GM10266 (cell line): ENCODE results near the gene LRRC8C.
A peak's percentile ranks its signal among the peaks of the same experiment; 100 is the strongest.

ENCODE experiments used
- DNase-seq: peaks from one replicate; pipeline ENCODE4 v3.0.0; 2012; ENCODE audit errors: extremely low spot score
- CTCF ChIP-seq: IDR thresholded peaks from 2 replicates; pipeline ENCODE4 v1.5.1; 2012; ENCODE audit warnings: mild to moderate bottlenecking, low read depth; ENCODE audit not compliant: control insufficient read depth, insufficient read depth; ENCODE audit errors: missing control alignments

LRRC8C gene

GRCh38 chr1:89667691-89668090, 34.8 kb downstream of the LRRC8C start:
- no peak for TF ChIP-seq CTCF
- DNase-seq = no peak

- TF ChIP-seq CTCF = no peak
- no peak for DNase-seq
Measured at GRCh38 chr1:89668961-89669360, 36.0 kb downstream of the LRRC8C start.

- DNase-seq = no peak
- no peak for TF ChIP-seq CTCF
Measured at GRCh38 chr1:89669441-89669840, 36.5 kb downstream of the LRRC8C start.

DNA sequence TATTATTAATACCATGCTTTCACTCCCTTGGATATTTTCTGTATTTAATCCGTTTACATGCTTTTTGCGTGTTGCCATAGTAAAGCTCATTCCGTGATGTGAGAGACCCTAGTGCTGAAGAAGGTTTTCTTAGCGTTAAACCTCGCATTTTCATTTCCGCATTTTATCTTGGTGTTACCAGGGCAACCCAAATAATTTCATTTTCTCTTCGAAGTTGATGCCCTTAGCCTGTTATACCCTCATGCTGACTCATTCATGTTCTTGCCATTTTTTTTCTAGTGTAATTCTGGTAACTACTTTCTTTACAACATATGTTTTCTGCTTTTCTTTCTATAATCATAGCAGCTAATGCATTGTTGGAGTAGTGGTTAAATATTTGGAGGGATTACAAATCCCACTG, 37.2 kb downstream of the LRRC8C start:
- TF ChIP-seq CTCF = no peak
- DNase-seq = peak; percentile 64

GRCh38 chr1:89670711-89671110, 37.8 kb downstream of the LRRC8C start:
- TF ChIP-seq CTCF = no peak

DNA sequence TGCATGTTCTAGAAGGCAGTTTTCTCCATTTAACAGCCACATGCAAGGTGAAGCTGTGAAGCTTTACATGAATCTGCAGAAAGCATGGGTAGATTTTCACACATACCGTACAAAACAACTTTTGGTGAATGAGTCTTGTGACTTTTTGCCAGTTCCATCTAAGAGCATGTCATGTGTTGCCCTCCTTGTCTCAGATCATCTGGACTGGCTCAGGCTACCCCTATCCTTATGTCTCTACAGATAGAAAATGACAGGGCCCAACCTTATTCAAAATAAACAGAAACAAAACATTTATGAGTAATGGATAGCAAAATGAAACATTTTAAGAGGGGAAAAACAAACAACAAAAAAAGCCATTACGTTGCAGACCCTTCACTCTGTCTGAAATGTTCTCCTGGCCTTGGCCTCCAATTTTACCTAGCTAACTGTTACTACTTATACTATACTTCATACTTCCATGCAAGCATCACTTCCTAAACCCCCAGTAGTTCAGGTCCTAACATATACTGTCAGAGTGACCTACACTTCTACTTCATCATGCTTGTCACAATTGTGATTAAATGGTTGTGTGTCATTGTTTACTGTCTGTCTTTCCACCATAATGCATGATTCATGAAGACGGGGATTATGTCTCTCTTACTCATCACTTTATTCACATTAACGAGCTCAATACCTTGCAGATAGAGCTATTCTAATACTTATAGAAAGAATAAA, 39.0 kb downstream of the LRRC8C start:
- no peak for DNase-seq
- TF ChIP-seq CTCF = no peak

More at GRCh38 chr1:89670711-89671110, 37.8 kb downstream of the LRRC8C start:
- DNase-seq = no peak

- DNase-seq = no peak
- no peak for TF ChIP-seq CTCF
Measured at GRCh38 chr1:89672489-89673183, 39.7 kb downstream of the LRRC8C start.
